Fibroblast of pulmonary artery (primary cell): Measurements from ENCODE around the gene METTL22.
A peak's percentile ranks its signal among the peaks of the same experiment; 100 is the strongest.

Experiments
- DNase-seq: peaks from one replicate; pipeline ENCODE4 v3.0.0-alpha.2; 2010; ENCODE audit warnings: low read depth
- H3K4me3 ChIP-seq: replicated peaks from 2 replicates; pipeline ENCODE4 v1.5.1; 2011; ENCODE audit warnings: low read depth, mild to moderate bottlenecking, control low read depth, low read length, moderate library complexity
- CTCF ChIP-seq: IDR thresholded peaks from 2 replicates; pipeline ENCODE4 v1.5.1; 2011; ENCODE audit warnings: mild to moderate bottlenecking, control low read depth, low read length, inconsistent platforms; ENCODE audit errors: missing control alignments

Gene METTL22

GRCh38 chr16:8678068-8678927, 56.8 kb downstream of the METTL22 start:
- DNase-seq, result peak; percentile 57
- TF ChIP-seq CTCF, result no peak
- H3K4me3 ChIP-seq, result no peak overlapping the region

GRCh38 chr16:8679151-8679550, 57.7 kb downstream of the METTL22 start:
- H3K4me3 ChIP-seq, result no peak overlapping the region
- no peak for TF ChIP-seq CTCF
- no peak for DNase-seq

GRCh38 chr16:8682551-8683259, 61.2 kb downstream of the METTL22 start:
- no peak overlapping the region for H3K4me3 ChIP-seq
- no peak for DNase-seq
- TF ChIP-seq CTCF, result no peak

- no peak overlapping the region for H3K4me3 ChIP-seq
- no peak for TF ChIP-seq CTCF
- DNase-seq, result no peak
These were observed 62.1 kb downstream of the METTL22 start for GRCh38 chr16:8683640-8684039.

- no peak for TF ChIP-seq CTCF
- no peak overlapping the region for H3K4me3 ChIP-seq
These were observed 64.1 kb downstream of the METTL22 start for GRCh38 chr16:8685617-8686016.

GRCh38 chr16:8686031-8686621, 64.6 kb downstream of the METTL22 start:
- no peak for DNase-seq

More at GRCh38 chr16:8685617-8686016, 64.1 kb downstream of the METTL22 start:
- DNase-seq, result no peak

More at GRCh38 chr16:8686031-8686621, 64.6 kb downstream of the METTL22 start:
- no peak overlapping the region for H3K4me3 ChIP-seq
- TF ChIP-seq CTCF, result no peak
